ENCODE data around the gene SLC6A6. TPM values are rescaled to one million over a fixed set of nuclear protein-coding genes. Genes with fewer than 3 reads are reported as not detected.

SLC6A6 gene
- total RNA-seq, 1 experiment from 2014 or later, result 58.6 TPM

- no peak for DNase-seq (ENCODE audit: low read depth)
Measured at GRCh38 chr3:14418296-14419250, 16.2 kb downstream of the SLC6A6 start.

- DNase-seq (ENCODE audit: low read depth), result no peak
Measured at GRCh38 chr3:14422016-14422963, 19.9 kb downstream of the SLC6A6 start.

DNA sequence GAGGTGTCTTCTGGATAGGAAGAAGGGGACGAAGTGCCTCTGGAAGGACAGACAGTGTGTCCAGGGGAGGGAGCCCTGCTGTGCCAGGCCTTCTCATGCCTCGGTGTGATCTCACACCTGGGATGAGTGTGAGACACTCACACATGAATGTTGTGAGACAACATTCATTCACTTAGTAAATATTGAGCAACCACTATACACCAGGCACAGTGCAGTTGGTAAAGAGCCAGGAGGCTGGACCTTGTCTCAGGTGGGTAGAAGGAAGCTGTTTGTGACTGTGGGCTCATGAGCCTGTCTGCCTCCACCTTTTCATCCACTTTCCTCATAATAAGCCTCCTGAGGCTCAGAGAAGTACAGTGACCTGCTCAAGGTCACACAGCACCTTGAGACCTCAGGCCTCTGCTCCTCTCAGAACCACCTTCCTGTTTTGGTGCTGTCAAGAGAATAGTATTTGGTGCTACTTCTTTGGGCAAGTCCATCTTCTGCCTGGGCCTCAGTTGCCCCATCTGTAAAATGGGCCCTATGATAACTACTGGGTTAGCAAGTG, 20.9 kb downstream of the SLC6A6 start:
- DNase-seq (ENCODE audit: low read depth), result no peak

GRCh38 chr3:14423963-14424362, 21.6 kb downstream of the SLC6A6 start:
- no peak for DNase-seq (ENCODE audit: low read depth)

GRCh38 chr3:14424711-14425580, 22.5 kb downstream of the SLC6A6 start:
- peak; percentile 86 for DNase-seq (ENCODE audit: low read depth)

DNA sequence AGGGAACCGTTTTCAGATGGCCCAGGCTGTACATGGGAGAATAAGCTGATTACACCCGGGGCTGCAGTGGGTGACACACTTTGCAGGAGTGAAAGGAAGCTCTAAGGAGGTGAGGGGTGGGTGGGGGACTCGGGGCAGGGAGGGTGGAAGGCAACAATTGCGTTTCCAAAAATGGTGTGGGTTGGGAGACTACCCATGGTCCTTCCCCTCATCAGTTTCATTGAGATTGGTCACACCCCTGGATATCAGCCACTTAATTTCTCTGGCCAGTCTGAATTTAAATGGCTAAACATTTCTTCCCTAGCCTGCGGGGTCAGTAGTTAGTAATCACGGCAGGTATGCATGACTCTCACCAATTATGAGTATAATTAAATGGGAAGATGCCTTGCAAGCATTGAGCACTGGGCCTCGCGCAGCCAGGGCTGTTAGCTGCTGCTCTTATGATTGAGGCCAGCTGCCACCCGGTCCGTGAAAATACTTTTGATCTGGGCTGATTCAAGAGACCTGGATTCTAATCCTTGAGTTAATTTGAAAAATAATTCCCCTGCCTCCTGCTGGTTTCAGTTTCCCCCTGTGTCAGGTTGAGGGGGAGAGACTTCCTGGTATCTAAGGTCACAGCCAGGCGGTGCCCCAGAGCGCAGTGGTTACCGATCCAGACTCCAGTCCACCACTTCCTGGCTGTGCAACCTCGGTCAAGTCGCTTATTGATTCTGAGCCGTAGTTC, 23.3 kb downstream of the SLC6A6 start:
- DNase-seq (ENCODE audit: low read depth), result peak; percentile 67

GRCh38 chr3:14426305-14426620, 23.9 kb downstream of the SLC6A6 start:
- no peak for DNase-seq (ENCODE audit: low read depth)

DNA sequence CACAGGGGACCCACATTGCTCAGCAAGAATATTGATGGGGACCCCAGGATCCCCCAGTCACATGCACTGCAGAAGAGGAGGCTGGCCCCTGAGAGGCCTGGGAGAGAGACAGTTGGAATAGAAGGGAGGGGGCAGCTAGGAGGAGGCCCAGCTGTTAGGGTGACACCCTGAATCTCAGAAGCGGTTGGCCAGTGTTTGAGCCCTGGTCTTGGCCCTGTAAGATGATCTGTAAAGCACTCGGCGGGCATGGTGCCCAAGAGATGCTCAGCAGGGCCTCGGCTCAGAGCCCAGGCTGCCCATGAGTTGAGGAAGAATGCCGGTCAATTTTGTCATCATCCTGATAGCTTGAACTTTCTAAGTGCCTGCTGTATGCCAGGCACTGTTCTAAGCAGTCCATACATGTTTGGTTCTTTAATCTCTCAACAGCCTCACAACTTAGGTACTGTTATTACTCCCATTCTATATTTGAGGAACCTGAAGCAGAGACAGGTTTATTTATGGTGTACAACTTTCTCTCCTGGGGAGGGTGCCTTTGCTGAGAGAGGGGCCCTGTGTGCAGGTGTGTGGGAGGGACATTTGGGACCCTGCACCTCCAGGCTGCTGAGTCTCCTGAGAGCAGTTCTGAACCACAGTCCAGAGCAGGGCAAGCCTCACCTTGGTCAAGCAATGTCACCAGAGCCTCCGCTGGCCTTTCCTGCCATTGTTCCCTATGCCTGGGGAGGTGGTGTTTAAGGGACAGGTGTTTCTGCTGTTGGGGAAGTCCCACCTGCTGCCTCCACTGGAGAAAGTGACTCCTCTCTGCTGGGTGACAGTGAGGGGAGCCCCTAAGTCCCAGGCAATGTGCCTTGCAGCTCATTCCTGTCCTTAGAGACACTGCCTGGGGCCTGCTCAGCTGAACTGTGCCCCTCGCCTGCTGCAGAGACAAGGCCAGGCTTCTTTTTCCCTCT, 26.0 kb downstream of the SLC6A6 start:
- no peak for DNase-seq (ENCODE audit: low read depth)

GRCh38 chr3:14429237-14429636, 26.8 kb downstream of the SLC6A6 start:
- no peak for DNase-seq (ENCODE audit: low read depth)

- DNase-seq (ENCODE audit: low read depth), result no peak
Measured at GRCh38 chr3:14429640-14430039, 27.2 kb downstream of the SLC6A6 start.

- DNase-seq (ENCODE audit: low read depth), result no peak
Measured at GRCh38 chr3:14430053-14430452, 27.6 kb downstream of the SLC6A6 start.

DNA sequence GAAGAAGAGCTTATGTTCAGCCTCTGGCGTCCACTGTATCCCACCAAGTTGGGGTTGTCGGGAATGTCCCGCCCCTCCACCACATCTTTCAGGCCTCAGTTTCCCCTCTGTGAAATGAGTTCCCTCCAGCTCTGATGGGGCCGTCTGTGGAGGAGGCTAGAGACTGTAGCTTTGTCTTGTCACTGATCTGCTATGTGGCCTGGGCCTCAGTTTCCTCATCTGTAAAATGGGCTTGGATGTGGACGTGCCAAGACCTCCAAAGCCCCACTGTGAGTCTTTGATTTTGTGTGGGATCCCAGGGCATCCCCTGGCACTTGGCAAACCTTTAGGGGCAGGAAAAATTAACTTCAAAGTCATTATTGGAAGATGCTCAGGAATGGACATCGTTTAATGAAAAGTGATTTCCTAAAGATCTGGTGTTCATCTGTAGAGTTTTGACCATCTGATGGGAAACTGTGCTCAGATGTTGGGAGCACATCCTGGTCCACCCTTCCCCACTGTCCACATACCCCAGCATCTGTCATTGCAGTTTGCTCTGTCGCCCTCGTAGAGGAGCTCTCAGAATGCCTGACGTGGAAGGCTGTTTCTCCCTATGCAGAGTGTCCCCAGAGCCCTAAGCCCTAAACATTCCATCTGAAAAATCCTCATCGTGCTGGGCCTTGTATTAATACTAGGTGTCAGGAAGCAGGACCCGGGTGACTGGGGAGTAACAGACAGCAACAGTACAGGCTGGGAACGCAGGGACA, 28.5 kb downstream of the SLC6A6 start:
- DNase-seq (ENCODE audit: low read depth), result no peak

GRCh38 chr3:14431452-14431916, 29.1 kb downstream of the SLC6A6 start:
- DNase-seq (ENCODE audit: low read depth), result no peak

GRCh38 chr3:14431917-14432834, 29.8 kb downstream of the SLC6A6 start:
- DNase-seq (ENCODE audit: low read depth), result peak; percentile 96

- no peak for DNase-seq (ENCODE audit: low read depth)
Measured at GRCh38 chr3:14433106-14433505, 30.7 kb downstream of the SLC6A6 start.

DNA sequence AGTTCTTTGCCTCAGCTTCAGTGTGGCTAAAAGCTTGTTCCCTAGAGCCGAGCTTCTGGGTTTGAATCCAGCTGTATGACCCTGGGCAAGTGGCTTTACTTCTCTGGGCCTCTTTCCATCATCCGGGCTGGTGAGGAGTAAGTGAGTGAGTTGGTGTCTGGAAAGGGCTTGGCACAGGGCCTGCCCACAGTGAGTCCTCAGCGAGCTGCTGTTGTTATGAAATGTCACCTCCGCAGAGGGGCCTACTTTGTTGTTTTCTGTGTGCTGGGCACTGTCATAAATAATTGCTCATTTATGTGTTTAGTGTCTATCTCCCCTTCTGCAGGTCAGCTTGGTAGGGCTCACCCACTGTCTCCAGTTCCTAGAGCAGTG, 31.7 kb downstream of the SLC6A6 start:
- peak; percentile 86 for DNase-seq (ENCODE audit: low read depth)

- no peak for DNase-seq (ENCODE audit: low read depth)
Measured at GRCh38 chr3:14434498-14435151, 32.2 kb downstream of the SLC6A6 start.
